Stimulated activated CD4-positive, alpha-beta T cell treated with anti-CD3 and anti-CD28 coated beads, Interleukin-2, amount 100 ng/mL, for 4 hours (primary cell): ENCODE data around the gene IGF1R.

Experiments
- DNase-seq: peaks from one replicate; pipeline ENCODE4 v3.0.0-alpha.2; 2020; ENCODE audit warnings: low read depth

The IGF1R gene

DNA sequence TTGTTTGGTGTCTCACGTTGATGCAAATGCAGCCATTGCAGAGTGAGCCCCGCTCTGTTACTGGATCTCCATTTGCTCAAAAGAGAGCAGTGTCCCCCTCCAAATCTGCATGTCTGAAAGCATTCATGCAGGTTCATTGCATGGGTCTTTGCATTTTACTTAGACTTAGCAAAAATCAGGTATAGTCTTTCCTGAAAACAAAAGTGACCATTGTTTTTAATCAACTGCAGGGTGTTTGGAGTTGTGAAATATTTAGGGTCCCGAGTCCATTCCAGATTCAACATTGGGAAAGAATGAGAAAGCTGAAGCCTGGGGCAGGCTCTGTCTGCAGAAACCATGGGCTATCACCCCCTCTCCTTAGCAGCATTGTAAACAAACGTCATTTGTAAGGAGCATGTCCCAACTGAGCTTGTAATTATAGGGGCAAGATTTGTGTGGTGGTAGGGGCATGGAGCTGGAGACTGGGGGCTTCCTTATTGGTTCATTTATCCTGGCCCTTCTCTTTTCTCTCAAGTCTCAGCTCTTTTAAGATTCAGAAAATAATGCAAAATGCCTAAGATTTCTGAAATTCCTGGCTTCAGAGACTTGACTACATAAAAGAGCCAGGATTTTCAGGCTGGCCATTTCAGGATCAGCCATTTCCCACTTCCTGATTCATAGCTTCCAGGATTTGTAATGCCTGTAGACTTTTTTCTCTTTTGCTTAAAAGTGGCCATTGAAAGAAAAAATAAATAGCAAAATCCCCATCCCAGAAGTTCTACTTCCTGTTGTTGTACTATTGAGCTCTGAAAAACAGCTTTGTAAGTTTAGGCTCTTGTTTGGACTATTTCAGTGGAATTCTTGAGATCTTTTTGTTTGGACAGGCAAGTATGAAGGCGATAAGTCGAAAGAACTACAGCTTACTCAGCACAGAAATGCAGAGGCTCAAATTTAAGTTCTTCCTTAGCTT lies 23.0 kb downstream of the IGF1R start:
- no peak for DNase-seq

DNA sequence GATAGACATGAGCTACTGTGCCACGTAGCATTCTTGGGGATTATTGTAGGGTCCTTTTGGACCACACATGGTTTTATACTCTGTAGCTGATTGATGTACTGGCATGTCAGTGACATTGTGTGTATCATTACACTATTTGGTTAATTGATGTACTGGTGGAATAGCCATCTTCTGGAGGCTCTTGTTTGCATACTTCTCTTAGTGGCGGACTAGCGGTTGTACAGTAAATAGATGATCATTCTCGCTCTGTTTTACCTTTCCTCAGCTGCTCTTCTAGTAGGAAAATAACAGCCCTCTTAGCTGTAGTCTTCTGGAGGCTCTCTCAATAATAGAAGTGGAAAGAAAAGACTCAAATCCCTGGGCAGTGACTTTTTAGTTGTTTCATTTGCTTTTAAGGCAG lies 24.8 kb downstream of the IGF1R start:
- no peak for DNase-seq

DNA sequence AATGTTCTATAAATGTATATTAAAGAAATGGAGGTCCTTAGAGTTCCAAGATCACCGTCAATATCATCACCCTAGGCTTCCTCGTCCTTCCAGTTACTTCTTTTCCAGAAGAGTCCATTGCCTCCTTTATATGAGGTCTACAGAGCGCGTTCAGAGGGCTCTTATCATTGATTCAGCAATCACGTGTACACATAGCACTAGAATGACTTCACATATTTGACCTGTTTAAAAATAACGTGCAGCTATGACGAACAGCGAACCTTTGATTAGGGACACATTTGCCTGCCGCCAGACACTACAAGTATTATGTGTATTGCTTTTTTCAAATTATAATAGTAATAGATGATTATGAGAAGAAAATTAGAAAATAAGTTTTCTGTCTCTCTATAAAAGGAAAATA lies 26.0 kb downstream of the IGF1R start:
- no peak for DNase-seq

GRCh38 chr15:98676586-98677270 lies 28.4 kb downstream of the IGF1R start:
- no peak for DNase-seq

DNA sequence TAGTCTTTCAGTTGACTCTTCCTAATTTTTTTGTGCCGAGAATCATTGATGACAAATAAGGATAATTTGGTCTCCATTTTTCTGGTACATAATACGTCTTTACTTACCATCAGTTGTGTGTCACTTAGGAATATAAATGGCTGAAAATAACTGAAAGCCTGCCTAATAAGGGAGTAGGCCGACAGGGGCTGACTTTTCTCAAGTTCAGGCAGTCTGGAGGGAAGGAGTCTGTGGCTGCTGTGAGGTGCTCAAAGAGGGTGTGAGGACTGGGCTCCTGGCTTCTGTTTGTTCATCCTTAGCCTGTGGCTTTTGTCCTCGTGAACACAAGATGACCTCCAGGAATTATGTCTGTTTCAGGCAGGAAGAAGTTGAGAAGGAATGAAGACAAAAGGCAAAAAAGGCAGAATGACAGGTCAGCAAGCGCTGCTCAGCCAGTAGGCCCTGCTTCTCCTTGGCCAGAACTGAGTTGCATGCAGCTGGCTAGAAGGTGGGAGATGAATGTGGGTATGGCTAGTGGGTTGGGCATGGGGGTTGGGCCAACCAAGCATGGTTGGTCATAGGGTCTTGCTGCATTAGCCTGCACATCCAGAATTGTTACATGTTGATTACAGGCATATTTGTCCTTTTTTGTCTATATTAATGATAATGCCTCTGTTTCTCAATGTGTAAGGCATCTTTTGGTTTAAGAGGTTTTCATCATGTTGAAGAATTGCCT lies 29.2 kb downstream of the IGF1R start:
- DNase-seq = no peak

DNA sequence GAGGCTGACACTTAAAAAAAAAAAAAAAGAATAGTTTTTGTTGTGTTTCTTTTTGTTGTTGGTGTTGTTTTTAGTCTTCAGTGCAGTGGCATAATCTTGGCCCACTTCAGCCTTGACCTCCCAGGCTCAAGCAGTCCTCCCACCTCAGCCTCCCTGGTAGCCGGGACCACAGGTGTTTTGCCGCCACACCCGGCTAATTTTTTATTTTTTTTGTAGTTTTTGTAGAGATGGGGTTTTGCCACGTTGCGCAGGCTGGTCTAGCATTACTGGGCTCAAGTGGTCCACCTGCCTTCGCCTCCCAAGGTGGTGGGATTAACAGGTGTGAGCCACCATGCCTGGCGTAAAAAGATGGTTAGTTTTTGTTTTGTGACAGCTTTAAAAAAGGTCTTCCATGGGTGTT lies 30.1 kb downstream of the IGF1R start:
- DNase-seq = no peak

- DNase-seq = no peak
These were observed 32.7 kb downstream of the IGF1R start for GRCh38 chr15:98681061-98681460.

DNA sequence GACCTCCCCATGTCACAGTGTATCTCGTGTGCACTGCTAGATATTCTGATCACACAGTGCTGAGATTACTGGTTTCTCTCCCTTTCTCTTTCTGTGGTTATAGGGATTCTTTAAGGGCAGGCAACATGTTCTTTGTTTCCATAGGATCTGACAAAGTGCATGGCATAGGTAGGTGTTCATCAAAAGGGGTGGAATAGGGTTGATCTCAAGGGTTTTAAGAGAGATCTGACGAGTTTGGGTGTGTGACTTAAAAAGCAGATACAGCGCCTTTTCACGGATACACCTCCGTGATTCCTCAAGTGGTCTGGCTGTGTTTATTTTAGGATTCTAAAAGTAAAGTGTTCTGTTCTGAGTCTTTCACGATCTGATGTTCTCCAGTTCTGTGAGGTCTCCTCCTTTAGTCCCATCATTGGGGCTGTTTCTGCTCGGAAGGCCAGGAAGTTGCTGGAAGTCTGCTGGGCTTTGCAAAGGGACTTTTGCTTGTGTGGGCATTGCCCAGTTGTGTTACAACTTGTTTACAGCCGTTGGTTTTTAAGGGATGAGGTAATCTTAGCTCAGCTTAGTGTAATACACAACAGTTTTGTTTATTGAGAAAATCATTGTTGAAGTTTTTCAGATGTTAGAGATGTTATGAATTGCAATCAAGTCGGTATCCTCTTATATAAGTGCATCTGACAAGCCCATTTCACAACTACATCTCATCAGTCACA lies 34.8 kb downstream of the IGF1R start:
- no peak for DNase-seq

- DNase-seq = no peak
These were observed 35.5 kb downstream of the IGF1R start for GRCh38 chr15:98683831-98684230.

DNA sequence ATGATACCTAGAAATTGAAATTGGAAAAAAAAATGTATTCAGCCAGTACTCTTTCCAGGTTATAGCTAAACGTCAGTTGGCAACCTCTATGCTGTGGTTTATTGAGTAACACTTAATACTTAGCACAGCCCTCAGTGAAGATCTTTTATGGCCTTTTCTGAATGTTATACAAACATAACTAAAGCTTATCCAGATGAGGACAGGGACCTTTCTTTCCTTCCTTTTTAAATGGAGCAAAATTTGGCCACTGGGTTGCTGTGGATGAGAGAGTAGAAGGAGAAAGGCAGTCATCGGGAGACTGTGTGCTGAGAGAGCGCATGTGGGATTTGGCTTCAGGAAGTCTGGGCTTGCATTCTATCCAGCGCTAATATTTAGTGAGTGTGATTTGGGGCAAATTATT lies 36.1 kb downstream of the IGF1R start:
- no peak for DNase-seq

DNA sequence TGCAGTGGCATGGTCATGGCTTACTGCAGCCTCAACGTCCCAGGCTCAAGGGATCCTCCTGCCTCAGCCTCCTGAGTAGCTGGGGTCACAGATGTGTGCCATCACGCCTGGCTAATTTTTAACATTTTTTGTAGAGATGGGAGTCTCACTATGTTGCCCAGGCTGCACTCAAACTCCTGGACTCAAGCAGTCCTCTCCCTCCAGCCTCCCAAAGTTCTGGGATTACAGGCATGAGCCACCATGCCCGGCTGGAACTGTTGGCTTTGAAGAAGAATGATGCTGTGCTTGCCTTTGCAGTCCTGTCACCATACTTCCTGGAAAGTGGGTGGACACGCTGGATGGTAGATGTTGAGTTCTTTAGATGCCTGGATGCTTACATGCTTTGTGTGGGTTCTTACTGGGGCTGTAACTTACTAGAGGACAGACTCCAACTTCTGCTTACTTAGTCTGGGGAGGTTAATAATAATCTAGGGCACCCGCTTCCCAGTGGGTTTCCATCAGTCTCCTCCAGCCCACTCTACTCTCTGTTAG lies 36.7 kb downstream of the IGF1R start:
- DNase-seq = no peak

DNA sequence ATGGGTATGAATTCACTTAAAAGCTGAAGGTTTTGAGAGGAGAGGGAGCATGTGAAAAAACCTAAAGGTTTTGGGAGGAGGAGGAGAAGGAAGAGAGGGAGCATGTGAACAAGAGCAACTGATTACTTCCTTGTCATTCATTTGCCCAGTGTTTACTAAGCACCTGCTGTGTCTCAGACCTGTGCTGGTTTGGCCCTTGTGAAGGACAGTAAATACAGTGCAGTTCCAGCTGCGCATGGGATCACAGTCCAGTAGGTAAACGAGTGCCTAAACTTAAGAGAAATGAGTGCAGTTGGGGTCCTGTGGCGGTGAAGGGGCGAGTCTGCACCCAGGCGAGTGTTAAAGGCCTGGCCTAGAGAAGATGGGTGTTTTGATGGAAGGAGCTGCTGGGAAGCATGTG lies 38.6 kb downstream of the IGF1R start:
- DNase-seq = no peak

DNA sequence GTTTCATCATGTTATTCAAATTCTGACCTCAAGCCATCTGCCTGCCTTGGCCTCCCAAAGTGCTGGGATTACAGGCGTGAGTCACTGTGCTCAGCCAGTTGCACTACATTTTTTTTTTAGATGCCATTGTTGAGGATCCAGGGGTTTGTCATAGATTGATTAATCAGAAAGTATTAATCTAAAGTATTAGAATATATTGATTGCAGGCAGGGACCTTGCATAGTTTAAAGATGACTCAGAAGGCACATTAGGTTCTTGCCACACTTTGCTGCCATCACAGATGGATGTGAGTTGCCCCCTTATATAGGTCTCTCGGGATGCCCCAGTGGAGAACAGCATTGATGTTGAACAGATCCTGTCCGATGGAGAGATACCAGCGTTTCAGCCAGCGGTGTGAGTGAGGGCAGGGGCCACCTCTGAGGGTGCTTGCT lies 41.1 kb downstream of the IGF1R start:
- DNase-seq = no peak

- no peak for DNase-seq
These were observed 42.1 kb downstream of the IGF1R start for GRCh38 chr15:98690272-98690950.

- no peak for DNase-seq
These were observed 43.9 kb downstream of the IGF1R start for GRCh38 chr15:98692213-98692612.

- no peak for DNase-seq
These were observed 45.8 kb downstream of the IGF1R start for GRCh38 chr15:98694161-98694560.

DNA sequence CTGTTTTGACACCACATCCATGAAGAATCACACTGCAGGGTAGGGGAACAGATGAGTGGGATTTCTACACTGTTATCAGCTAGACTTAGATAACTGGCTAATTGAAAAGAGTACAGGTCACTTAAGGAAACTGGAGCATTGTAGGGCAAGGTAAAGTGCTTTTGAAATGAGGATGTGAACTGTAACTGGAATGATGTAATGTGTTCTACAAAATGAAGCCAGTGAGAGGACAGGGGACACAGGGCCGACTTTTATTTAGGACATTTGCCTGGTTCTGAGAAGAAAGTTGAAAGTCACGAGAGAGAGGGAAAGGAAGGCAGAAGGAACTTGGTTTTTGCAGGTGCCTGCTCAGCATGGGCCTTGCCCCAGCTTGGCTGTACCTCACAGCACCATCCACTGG lies 50.5 kb downstream of the IGF1R start:
- DNase-seq = no peak

- no peak for DNase-seq
These were observed 51.5 kb downstream of the IGF1R start for GRCh38 chr15:98699591-98700424.

DNA sequence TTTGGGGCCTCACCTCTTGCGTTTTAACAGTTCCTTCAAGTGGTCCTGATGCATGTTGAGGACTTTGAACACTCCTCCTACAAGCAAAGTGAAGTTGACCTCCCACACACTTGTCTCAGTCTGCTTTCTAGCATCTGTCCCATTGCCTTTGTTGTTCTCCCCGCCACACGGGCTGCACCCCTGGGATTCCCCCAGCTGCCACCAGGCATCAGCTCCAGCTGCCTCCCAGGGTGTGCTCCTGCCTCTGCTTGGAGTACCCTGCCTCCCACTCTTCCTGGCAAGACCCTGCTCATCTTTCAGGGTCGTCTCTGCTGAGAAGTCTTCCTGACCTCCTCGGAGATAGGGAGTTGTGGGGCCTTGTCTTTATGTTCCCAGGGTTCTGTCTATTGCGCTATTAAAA lies 52.2 kb downstream of the IGF1R start:
- DNase-seq = no peak

DNA sequence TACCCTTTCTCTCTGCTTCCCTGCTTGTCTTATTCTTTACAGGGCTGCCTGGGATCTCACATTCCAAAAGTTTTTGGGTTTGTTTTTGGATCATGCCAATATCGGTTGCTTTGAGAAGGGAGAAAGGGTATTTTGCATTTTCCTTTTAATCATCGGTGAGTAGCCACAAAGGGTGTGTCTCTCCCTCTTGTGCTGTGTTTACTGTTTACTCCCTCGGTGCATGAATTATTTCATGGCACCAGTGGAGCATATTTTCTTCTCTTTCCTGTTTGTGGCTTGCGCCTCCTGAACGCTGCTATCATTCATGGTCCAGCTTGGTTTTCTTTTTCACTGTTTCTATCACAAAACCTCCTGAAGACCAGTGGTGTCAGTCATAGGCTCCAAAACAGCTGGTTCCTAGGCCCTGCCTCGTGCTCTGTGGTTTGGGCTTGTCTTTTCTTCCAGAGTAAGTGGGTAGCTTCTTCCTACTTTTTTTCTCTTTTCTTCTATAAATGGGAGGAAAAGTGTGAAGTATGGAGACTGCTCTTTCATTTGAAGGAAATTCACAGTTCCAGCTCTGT lies 54.9 kb downstream of the IGF1R start:
- no peak for DNase-seq
